Mesangial cell (primary cell): Measurements from ENCODE around the gene TNFSF18. TPM values are rescaled to one million over a fixed set of nuclear protein-coding genes. Genes with fewer than 3 reads are reported as not detected.

Experiments used
- total RNA-seq: library from RNA; depleted of rRNA; stranded (reverse); fragments of >200 nt; gene quantifications from 2 replicates; pipeline ENCODE4 v1.2.3, GENCODE V29; 2015

Gene TNFSF18, protein sequence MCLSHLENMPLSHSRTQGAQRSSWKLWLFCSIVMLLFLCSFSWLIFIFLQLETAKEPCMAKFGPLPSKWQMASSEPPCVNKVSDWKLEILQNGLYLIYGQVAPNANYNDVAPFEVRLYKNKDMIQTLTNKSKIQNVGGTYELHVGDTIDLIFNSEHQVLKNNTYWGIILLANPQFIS
- total RNA-seq = under 0.01 and 0.38 TPM in 2 replicates

GRCh38 chr1:173050865-173051264, at the start of gene TNFSF18:
Gene TNFSF18, minus strand, starts transcription at chr1:173050941. Its CDS starts 45 bp downstream, at chr1:173050896.

Other genes starting within 250 kb of the TNFSF18 start
- 3.7 and 4.6 TPM in 2 replicates for gene TNFSF4, start 156.4 kb upstream of the TNFSF18 start, total RNA-seq